ENCODE measurements around the gene ADORA2B. TPM values are rescaled to one million over a fixed set of nuclear protein-coding genes. Genes with fewer than 3 reads are reported as not detected.
A peak's percentile ranks its signal among the peaks of the same experiment; 100 is the strongest.

Gene ADORA2B
- total and polyA plus RNA-seq, 2 of the 4 experiments (the other 2 are of a cell fraction): 5.2 to 5.5 TPM

DNA sequence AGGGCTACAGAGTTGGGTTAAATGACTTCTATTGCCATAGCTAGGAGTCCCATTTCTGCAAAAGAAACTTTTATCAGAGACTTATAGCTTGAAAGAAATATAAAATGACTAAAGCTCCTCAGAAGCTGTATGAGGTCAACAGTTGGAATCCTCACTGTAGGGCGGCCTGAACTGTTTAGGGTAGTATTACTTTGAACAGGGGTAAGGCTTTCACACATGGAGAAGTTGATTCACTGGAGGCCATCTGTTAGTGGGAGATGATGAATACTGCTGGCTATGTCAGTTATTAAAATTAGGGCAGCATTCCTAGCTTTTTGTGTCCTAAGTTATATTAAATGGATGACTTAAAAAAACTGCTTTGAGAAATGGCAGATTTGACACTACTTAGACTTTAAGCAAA, 60.7 kb downstream of the ADORA2B start:
- ATAC-seq (ENCODE audit: low read depth) (0 out of 2 replicates have a peak, but pooled peaks have one; percentile 21), DNase-seq (peak; percentile 30)
- peaks cover 36 to 58% of the 10 kb centered on the region in 2 experiments for H3K79me1 ChIP-seq (ENCODE audit: low read depth in 1 of 2, low read length in 2 of 2)
- H3K4me1 ChIP-seq (ENCODE audit: control insufficient read depth, insufficient read depth, low read length): peaks cover 6% of the 10 kb centered on the region; the same call in 1 of the 2 replicates
- no peak overlapping the region for H3K4me2 ChIP-seq (ENCODE audit: low read depth, low read length)
- no peak overlapping the region for H2AK9ac ChIP-seq (replicated peaks; ENCODE audit: low read depth, low read length, poor library complexity)
- H3K56ac ChIP-seq (ENCODE audit: extremely low read depth, insufficient read depth, low read length): no peak overlapping the region
- H2BK20ac ChIP-seq (ENCODE audit: low read depth, low read length): no peak overlapping the region
- no peaks in the 10 kb centered on the region for H3K9me3 ChIP-seq (ENCODE audit: control insufficient read depth, insufficient read depth, low read length)
- H2BK120ac ChIP-seq (ENCODE audit: low read depth, low read length): no peak overlapping the region
- no peak overlapping the region for H2BK5ac ChIP-seq (ENCODE audit: low read depth, low read length, poor library complexity, severe bottlenecking)
- dilution Hi-C loops (cut with HindIII; ENCODE audit: low sequenced_read_pairs, unreplicated experiment): no loop called here
- ChIA-PET CTCF (interaction anchor here (0.8 kb wide), 1 partner anchor 9 kb away, joined by 3 read pairs; no protein-coding TSS in a partner anchor), POLR2A (ENCODE audit: unreplicated experiment) (no interaction called here)
- no TSS peak for BruUV-seq (replicated peaks)
- no peak overlapping the region for H2AK5ac ChIP-seq (ENCODE audit: low read depth, low read length)
- no peak overlapping the region for H4K5ac ChIP-seq (ENCODE audit: low read depth, low read length)
- H3K27ac ChIP-seq (ENCODE audit: insufficient read depth, low read length): no peak overlapping the region
- no peak overlapping the region for H2BK15ac ChIP-seq (ENCODE audit: low read depth, low read length)
- H4K20me1 ChIP-seq (ENCODE audit: insufficient read depth, low read length): peaks cover under 1% of the 10 kb centered on the region; the same call in 1 of the 2 replicates
- no peak overlapping the region for H3K18ac ChIP-seq (ENCODE audit: low read depth, low read length)
- no peak overlapping the region for H3K9ac ChIP-seq (ENCODE audit: low read depth, low read length)
- peaks cover 40% of the 10 kb centered on the region for H3K36me3 ChIP-seq (ENCODE audit: control insufficient read depth, insufficient read depth, low read length)
- no peak overlapping the region for H4K8ac ChIP-seq (ENCODE audit: low read depth in 2 of 2, low read length in 2 of 2)
- intact Hi-C loops (cut with micrococcal nuclease): no loop called here
- peaks cover 10% of the 10 kb centered on the region for H3K9me1 ChIP-seq (ENCODE audit: insufficient read depth, low read length)
- H3K4ac ChIP-seq (ENCODE audit: low read depth, low read length): no peak overlapping the region
- no peak overlapping the region for H4K91ac ChIP-seq (ENCODE audit: insufficient read depth, low read depth, low read length)
- no peaks in the 10 kb centered on the region for H3K27me3 ChIP-seq (ENCODE audit: control insufficient read depth, insufficient read depth, low read length)
- H2AFZ ChIP-seq (replicated peaks; ENCODE audit: low read length, poor library complexity): no peak overlapping the region
- no peak overlapping the region for H3K4me3 ChIP-seq (ENCODE audit: insufficient read depth, low read depth, low read length)
- in situ Hi-C loops (cut with MboI; ENCODE audit: low sequenced_read_pairs): no loop called here
- no peak overlapping the region for H3K23ac ChIP-seq (ENCODE audit: low read depth, low read length)
- TF ChIP-seq FOS (IDR thresholded peaks at IDR 0.05; ENCODE audit: low read depth, low read length) (no peak), NFE2L2 (IDR thresholded peaks at IDR 0.05; ENCODE audit: low read depth, low read length) (no peak), MXI1 (IDR thresholded peaks at IDR 0.05; ENCODE audit: borderline replicate concordance, low read depth, low read length) (no peak), POLR2A (IDR thresholded peaks at IDR 0.05; ENCODE audit: low read depth, low read length) (no peak), CEBPB (IDR thresholded peaks at IDR 0.05; ENCODE audit: low read depth, low read length) (no peak), MAZ (IDR thresholded peaks at IDR 0.05; ENCODE audit: borderline replicate concordance, low read depth, low read length) (no peak), SMC3 (IDR thresholded peaks at IDR 0.05; ENCODE audit: low read depth, low read length) (no peak), CHD1 (IDR thresholded peaks at IDR 0.05; ENCODE audit: low read depth, low read length) (no peak), MAFK (IDR thresholded peaks at IDR 0.05; ENCODE audit: low read depth, low read length) (no peak), RFX5 (IDR thresholded peaks at IDR 0.05; ENCODE audit: low read depth, low read length) (no peak)
- WGBS, 2 experiments (ENCODE audit: extremely low coverage in 2 of 2, insufficient read length in 1 of 2): no CpG with 5 or more reads among the region's 1 CpG
- no peak overlapping the region for H3K14ac ChIP-seq (replicated peaks; ENCODE audit: low read depth, low read length)

Measured in IMR-90 (cell line).